Measurements from ENCODE around the gene AFTPH.

Gene AFTPH

DNA sequence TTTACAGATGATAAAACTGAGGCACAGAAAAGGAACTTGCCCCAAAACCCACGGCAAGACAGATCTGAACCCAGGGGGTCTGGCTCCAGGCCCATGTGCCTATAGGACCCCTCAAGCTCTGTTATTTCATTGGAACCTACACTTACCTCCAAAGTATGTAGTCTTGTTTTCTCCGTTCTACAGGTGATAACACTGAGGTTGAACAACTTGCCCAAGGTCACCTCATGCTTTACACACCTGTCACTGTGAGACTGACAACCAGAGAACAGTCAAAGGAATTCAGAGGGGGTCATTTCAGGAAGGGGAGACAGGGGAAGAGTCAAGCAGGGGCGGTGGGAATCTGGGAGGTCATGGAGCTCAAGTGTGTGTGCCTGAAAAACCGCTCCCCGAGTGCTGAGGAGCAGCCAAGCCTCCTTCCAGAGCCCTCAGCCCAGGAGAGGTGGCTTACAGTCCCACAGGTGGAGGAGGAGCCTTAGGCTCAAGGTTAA lies 81.9 kb downstream of the AFTPH start:
- no peak for DNase-seq (ENCODE audit: low spot score)
- TF ChIP-seq, protein P1, sequence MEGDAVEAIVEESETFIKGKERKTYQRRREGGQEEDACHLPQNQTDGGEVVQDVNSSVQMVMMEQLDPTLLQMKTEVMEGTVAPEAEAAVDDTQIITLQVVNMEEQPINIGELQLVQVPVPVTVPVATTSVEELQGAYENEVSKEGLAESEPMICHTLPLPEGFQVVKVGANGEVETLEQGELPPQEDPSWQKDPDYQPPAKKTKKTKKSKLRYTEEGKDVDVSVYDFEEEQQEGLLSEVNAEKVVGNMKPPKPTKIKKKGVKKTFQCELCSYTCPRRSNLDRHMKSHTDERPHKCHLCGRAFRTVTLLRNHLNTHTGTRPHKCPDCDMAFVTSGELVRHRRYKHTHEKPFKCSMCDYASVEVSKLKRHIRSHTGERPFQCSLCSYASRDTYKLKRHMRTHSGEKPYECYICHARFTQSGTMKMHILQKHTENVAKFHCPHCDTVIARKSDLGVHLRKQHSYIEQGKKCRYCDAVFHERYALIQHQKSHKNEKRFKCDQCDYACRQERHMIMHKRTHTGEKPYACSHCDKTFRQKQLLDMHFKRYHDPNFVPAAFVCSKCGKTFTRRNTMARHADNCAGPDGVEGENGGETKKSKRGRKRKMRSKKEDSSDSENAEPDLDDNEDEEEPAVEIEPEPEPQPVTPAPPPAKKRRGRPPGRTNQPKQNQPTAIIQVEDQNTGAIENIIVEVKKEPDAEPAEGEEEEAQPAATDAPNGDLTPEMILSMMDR (IDR thresholded peaks at IDR 0.05; ENCODE audit: borderline replicate concordance, control extremely low read depth, extremely low read depth, insufficient read depth, missing control alignments) = no peak
- in situ Hi-C loops (cut with MboI; ENCODE audit: low sequenced_read_pairs, unreplicated experiment) = loop anchor here (10.0 to 25.0 kb wide), 2 partner anchors 259 to 431 kb away; no protein-coding TSS in a partner anchor

GRCh38 chr2:64606479-64607363 lies 82.6 kb downstream of the AFTPH start:
- TF ChIP-seq, protein P1 (IDR thresholded peaks at IDR 0.05; ENCODE audit: borderline replicate concordance, control extremely low read depth, extremely low read depth, insufficient read depth, missing control alignments) = no peak
- DNase-seq (ENCODE audit: low spot score) = peak; percentile 92
- in situ Hi-C loops (cut with MboI; ENCODE audit: low sequenced_read_pairs, unreplicated experiment) = loop anchor here (10.0 to 25.0 kb wide), 2 partner anchors 258 to 431 kb away; no protein-coding TSS in a partner anchor

DNA sequence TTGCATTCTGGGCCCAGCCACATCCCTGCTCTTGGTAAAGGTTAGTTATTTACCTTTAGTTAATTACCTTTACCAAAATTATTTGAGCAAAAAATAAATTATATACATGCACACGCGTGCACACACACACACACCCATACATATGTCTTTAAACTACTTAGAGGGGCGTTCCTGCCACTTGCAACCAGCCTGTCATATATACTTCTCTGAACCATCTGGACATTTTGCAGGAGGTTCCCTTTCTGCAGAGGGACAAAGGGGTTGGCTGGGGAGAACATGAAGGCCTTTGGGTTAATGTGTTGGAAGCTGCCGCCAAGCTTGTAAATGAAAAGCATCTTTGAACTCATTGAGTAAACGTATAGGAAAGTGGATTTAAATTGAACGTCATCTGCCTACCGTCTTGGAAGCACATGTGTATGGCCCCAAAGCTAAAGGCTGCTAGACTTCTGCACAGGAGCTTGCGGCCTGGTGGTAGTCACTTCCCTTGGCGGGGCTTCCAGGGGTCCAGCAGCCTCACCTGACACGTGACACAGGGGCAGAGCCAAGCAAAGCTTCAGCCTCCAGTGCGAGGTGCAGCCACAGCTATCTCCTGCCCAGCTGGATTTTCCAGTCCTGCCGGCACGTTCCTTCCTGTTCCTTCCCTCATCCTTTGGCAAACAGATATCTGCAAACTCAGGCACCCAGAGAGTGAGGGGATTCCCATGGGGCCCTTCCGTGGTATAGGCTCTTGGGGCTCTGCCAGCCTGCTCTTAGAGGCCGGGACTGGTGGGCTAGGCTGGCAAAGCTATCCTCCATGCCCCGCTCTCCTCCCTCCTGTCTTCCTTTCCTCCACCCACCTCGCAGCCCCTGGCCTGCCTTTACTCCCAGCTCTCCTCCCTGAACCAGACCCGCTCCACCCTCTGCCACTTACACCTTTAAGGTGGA lies 83.5 kb downstream of the AFTPH start:
- DNase-seq (ENCODE audit: low spot score) = no peak
- in situ Hi-C loops (cut with MboI; ENCODE audit: low sequenced_read_pairs, unreplicated experiment) = loop anchor here (10.0 to 25.0 kb wide), 2 partner anchors 257 to 430 kb away; no protein-coding TSS in a partner anchor
- TF ChIP-seq, protein P1 (IDR thresholded peaks at IDR 0.05; ENCODE audit: borderline replicate concordance, control extremely low read depth, extremely low read depth, insufficient read depth, missing control alignments) = no peak

GRCh38 chr2:64608867-64609226 lies 84.7 kb downstream of the AFTPH start:
- in situ Hi-C loops (cut with MboI; ENCODE audit: low sequenced_read_pairs, unreplicated experiment) = loop anchor here (10.0 to 25.0 kb wide), 2 partner anchors 256 to 428 kb away; no protein-coding TSS in a partner anchor
- DNase-seq (ENCODE audit: low spot score) = no peak
- TF ChIP-seq, protein P1 (IDR thresholded peaks at IDR 0.05; ENCODE audit: borderline replicate concordance, control extremely low read depth, extremely low read depth, insufficient read depth, missing control alignments) = no peak

GRCh38 chr2:64609227-64609941 lies 85.3 kb downstream of the AFTPH start:
- in situ Hi-C loops (cut with MboI; ENCODE audit: low sequenced_read_pairs, unreplicated experiment) = loop anchor here (10.0 to 25.0 kb wide), 2 partner anchors 255 to 428 kb away; no protein-coding TSS in a partner anchor
- TF ChIP-seq, protein P1 (IDR thresholded peaks at IDR 0.05; ENCODE audit: borderline replicate concordance, control extremely low read depth, extremely low read depth, insufficient read depth, missing control alignments) = peak; percentile 88
- peak; percentile 93 for DNase-seq (ENCODE audit: low spot score)
